GM12801 (cell line): ENCODE measurements around the gene TCERG1L.

Source experiments
- CTCF ChIP-seq: IDR thresholded peaks from one replicate; pipeline ENCODE4 v1.5.1; 2011; ENCODE audit warnings: control low read depth; ENCODE audit not compliant: insufficient read length; ENCODE audit errors: extremely low read depth

Gene TCERG1L

GRCh38 chr10:131093346-131093745 lies 218.2 kb downstream of the TCERG1L start:
- no peak for TF ChIP-seq CTCF

- TF ChIP-seq CTCF = no peak
Measured at GRCh38 chr10:131092876-131093275, 218.6 kb downstream of the TCERG1L start.

- no peak for TF ChIP-seq CTCF
Measured at GRCh38 chr10:131092386-131092785, 219.1 kb downstream of the TCERG1L start.

GRCh38 chr10:131091682-131092081 lies 219.8 kb downstream of the TCERG1L start:
- no peak for TF ChIP-seq CTCF

- no peak for TF ChIP-seq CTCF
Measured at GRCh38 chr10:131090761-131091661, 220.5 kb downstream of the TCERG1L start.

- no peak for TF ChIP-seq CTCF
Measured at GRCh38 chr10:131089861-131090260, 221.7 kb downstream of the TCERG1L start.

GRCh38 chr10:131089150-131089549 lies 222.4 kb downstream of the TCERG1L start:
- TF ChIP-seq CTCF = no peak
